Stimulated activated CD8-positive, alpha-beta memory T cell treated with anti-CD3 and anti-CD28 coated beads, Interleukin-12 subunit alpha, Interleukin-12 subunit beta, amount 100 ng/mL, for 4 hours (primary cell): ENCODE results near the gene NDEL1.

ENCODE experiments used
- DNase-seq: peaks from one replicate; pipeline ENCODE4 v3.0.0-alpha.2; 2020; ENCODE audit warnings: low read depth

NDEL1 gene

GRCh38 chr17:8455665-8456209, 20.1 kb downstream of the NDEL1 start:
- no peak for DNase-seq

- no peak for DNase-seq
Measured at GRCh38 chr17:8458128-8458527, 22.4 kb downstream of the NDEL1 start.

- no peak for DNase-seq
Measured at GRCh38 chr17:8459107-8459506, 23.4 kb downstream of the NDEL1 start.

GRCh38 chr17:8459831-8460230, 24.1 kb downstream of the NDEL1 start:
- DNase-seq = no peak

GRCh38 chr17:8462564-8462963, 26.9 kb downstream of the NDEL1 start:
- DNase-seq = no peak

GRCh38 chr17:8463099-8463498, 27.4 kb downstream of the NDEL1 start:
- DNase-seq = no peak

GRCh38 chr17:8464941-8465340, 29.3 kb downstream of the NDEL1 start:
- no peak for DNase-seq

- no peak for DNase-seq
Measured at GRCh38 chr17:8465356-8465755, 29.7 kb downstream of the NDEL1 start.

GRCh38 chr17:8465759-8466158, 30.1 kb downstream of the NDEL1 start:
- DNase-seq = no peak

GRCh38 chr17:8466456-8466855, 30.8 kb downstream of the NDEL1 start:
- DNase-seq = no peak

- no peak for DNase-seq
Measured at GRCh38 chr17:8466873-8467272, 31.2 kb downstream of the NDEL1 start.

- no peak for DNase-seq
Measured at GRCh38 chr17:8467527-8467926, 31.8 kb downstream of the NDEL1 start.

GRCh38 chr17:8468127-8468526, 32.4 kb downstream of the NDEL1 start:
- no peak for DNase-seq

- DNase-seq = no peak
Measured at GRCh38 chr17:8468980-8469379, 33.3 kb downstream of the NDEL1 start.

- DNase-seq = no peak
Measured at GRCh38 chr17:8469964-8470363, 34.3 kb downstream of the NDEL1 start.

- no peak for DNase-seq
Measured at GRCh38 chr17:8470447-8471047, 34.9 kb downstream of the NDEL1 start.

- no peak for DNase-seq
Measured at GRCh38 chr17:8472663-8473062, 37.0 kb downstream of the NDEL1 start.

GRCh38 chr17:8473451-8474192, 37.9 kb downstream of the NDEL1 start:
- no peak for DNase-seq

- DNase-seq = no peak
Measured at GRCh38 chr17:8474826-8475225, 39.1 kb downstream of the NDEL1 start.

GRCh38 chr17:8475227-8475626, 39.5 kb downstream of the NDEL1 start:
- no peak for DNase-seq

- no peak for DNase-seq
Measured at GRCh38 chr17:8475781-8476180, 40.1 kb downstream of the NDEL1 start.

- DNase-seq = no peak
Measured at GRCh38 chr17:8476741-8477140, 41.1 kb downstream of the NDEL1 start.

GRCh38 chr17:8477171-8477570, 41.5 kb downstream of the NDEL1 start:
- no peak for DNase-seq
